Gastrocnemius medialis (tissue), 4 donors: ENCODE results near the gene ONECUT3.

Experiments used
- POLR2A ChIP-seq, 2 donors: fragments of 450-650 bp; IDR thresholded peaks; one replicate each; pipeline ENCODE4 v1.6.1; 2017; ENCODE audit warnings: antibody characterized with exemption in 2 of 2, mild to moderate bottlenecking in 2 of 2, moderate library complexity in 2 of 2
- TF ChIP-seq, protein P1 (sequence below), 5 experiments: fragments of 450-650 bp in 3 of 5; fragments of 200-600 bp in 2 of 5; sonication (generic) in 2 of 5; IDR thresholded peaks in 4 of 5; conservative IDR thresholded peaks in 1 of 5; 1 replicate in 4 of 5; 2 replicates in 1 of 5; pipeline ENCODE4 v1.5.1; 2016 to 2019; ENCODE audit warnings: antibody characterized with exemption in 5 of 5, mild to moderate bottlenecking in 3 of 5, moderate library complexity in 3 of 5

DNA sequence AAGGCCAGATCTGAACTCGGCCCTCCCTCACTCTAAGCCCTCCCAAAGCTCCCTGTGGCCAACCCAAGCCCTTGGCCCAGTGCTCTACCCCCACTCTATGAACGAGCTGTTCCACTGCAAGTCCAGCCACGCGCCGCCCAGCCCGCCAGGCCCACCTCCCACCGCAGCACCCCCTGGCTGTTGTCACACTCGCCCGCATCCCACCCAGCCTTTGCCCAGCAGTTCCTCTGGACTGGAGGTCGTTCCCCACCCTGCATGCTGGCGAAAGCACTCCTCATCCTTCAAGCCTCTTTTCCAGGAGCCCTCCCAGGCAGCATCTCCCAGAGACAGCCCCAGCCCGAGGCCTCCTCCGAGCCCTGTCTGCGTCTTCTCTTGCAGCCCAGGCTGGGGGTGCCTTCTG, 33.1 kb upstream of the ONECUT3 start:
- TF ChIP-seq, protein P1, sequence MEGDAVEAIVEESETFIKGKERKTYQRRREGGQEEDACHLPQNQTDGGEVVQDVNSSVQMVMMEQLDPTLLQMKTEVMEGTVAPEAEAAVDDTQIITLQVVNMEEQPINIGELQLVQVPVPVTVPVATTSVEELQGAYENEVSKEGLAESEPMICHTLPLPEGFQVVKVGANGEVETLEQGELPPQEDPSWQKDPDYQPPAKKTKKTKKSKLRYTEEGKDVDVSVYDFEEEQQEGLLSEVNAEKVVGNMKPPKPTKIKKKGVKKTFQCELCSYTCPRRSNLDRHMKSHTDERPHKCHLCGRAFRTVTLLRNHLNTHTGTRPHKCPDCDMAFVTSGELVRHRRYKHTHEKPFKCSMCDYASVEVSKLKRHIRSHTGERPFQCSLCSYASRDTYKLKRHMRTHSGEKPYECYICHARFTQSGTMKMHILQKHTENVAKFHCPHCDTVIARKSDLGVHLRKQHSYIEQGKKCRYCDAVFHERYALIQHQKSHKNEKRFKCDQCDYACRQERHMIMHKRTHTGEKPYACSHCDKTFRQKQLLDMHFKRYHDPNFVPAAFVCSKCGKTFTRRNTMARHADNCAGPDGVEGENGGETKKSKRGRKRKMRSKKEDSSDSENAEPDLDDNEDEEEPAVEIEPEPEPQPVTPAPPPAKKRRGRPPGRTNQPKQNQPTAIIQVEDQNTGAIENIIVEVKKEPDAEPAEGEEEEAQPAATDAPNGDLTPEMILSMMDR (IDR thresholded peaks at IDR 0.05 in 4 of 5, conservative IDR thresholded peaks at IDR 0.05 in 1 of 5) = no peak
- no peak for TF ChIP-seq POLR2A (IDR thresholded peaks at IDR 0.05)
